NK-92 (cell line): ENCODE data around the gene SOAT1.
"Not testable (repeated sequence)": the region's sequence is repeated elsewhere in the genome, so short reads cannot be mapped to it uniquely, and the experiment has no call there.

Experiments
- DNase-seq: peaks from one replicate; lab custom pipeline; 2025; ENCODE audit not compliant: unreplicated experiment; lab: John Stamatoyannopoulos, UW

Gene SOAT1

GRCh38 chr1:179293340-179294327 lies at the start of gene SOAT1:
SOAT1 (plus strand) TSS chr1:179293797; CDS start chr1:179302685, 8,888 bp downstream.
- DNase-seq, result peak; percentile 54

GRCh38 chr1:179245426-179245825 lies 48.2 kb upstream of the SOAT1 start:
- not testable (repeated sequence) for DNase-seq

GRCh38 chr1:179247923-179248322 lies 45.7 kb upstream of the SOAT1 start:
- DNase-seq, result no peak

GRCh38 chr1:179251675-179252074 lies 41.9 kb upstream of the SOAT1 start:
- no peak for DNase-seq

- DNase-seq, result no peak
Observed at GRCh38 chr1:179252606-179253005, 41.0 kb upstream of the SOAT1 start.

- no peak for DNase-seq
Observed at GRCh38 chr1:179253286-179253972, 40.2 kb upstream of the SOAT1 start.

- no peak for DNase-seq
Observed at GRCh38 chr1:179262183-179262582, 31.4 kb upstream of the SOAT1 start.

- DNase-seq, result no peak
Observed at GRCh38 chr1:179263121-179263520, 30.5 kb upstream of the SOAT1 start.

GRCh38 chr1:179264507-179264906 lies 29.1 kb upstream of the SOAT1 start:
- no peak for DNase-seq

- DNase-seq, result no peak
Observed at GRCh38 chr1:179269071-179269470, 24.5 kb upstream of the SOAT1 start.

- DNase-seq, result not testable (repeated sequence)
Observed at GRCh38 chr1:179274424-179274823, 19.2 kb upstream of the SOAT1 start.

GRCh38 chr1:179278920-179279319 lies 14.7 kb upstream of the SOAT1 start:
- no peak for DNase-seq

GRCh38 chr1:179283992-179284391 lies 9.6 kb upstream of the SOAT1 start:
- no peak for DNase-seq

- DNase-seq, result no peak
Observed at GRCh38 chr1:179287946-179288345, 5.7 kb upstream of the SOAT1 start.

- DNase-seq, result no peak
Observed at GRCh38 chr1:179288977-179289376, 4.6 kb upstream of the SOAT1 start.

- DNase-seq, result no peak
Observed at GRCh38 chr1:179295164-179295755, 1.7 kb downstream of the SOAT1 start.

GRCh38 chr1:179296356-179297104 lies 2.9 kb downstream of the SOAT1 start:
- DNase-seq, result no peak

GRCh38 chr1:179297105-179297378 lies 3.4 kb downstream of the SOAT1 start:
- no peak for DNase-seq

GRCh38 chr1:179298952-179299351 lies 5.4 kb downstream of the SOAT1 start:
- DNase-seq, result no peak

GRCh38 chr1:179300112-179300511 lies 6.5 kb downstream of the SOAT1 start:
- no peak for DNase-seq

GRCh38 chr1:179302070-179302469 lies 8.5 kb downstream of the SOAT1 start:
- DNase-seq, result no peak
